Cardiac muscle cell (in vitro differentiated cells and primary cell): ENCODE measurements around the gene JMJD7. TPM values are rescaled to one million over a fixed set of nuclear protein-coding genes. Genes with fewer than 3 reads are reported as not detected.

Source experiments
- DNase-seq, 2 donors: peaks; one replicate each; pipeline versions ENCODE4 v3.0.0 to v3.0.0-alpha.2; 2010 to 2017; ENCODE audit warnings: low read depth in 1 of 2, low spot score in 1 of 2
- H3K27ac ChIP-seq: fragments of 200-600 bp; sonication (generic); 2 replicates; pipeline ENCODE4 v1.5.1; 2016
- H3K27me3 ChIP-seq: fragments of 200-600 bp; sonication (generic); 2 replicates; pipeline ENCODE4 v1.6.0; 2016; ENCODE audit warnings: control low read depth
- H3K36me3 ChIP-seq: fragments of 200-600 bp; sonication (generic); 2 replicates; pipeline ENCODE4 v1.5.1; 2016; ENCODE audit warnings: control low read depth
- H3K4me1 ChIP-seq: fragments of 200-600 bp; sonication (generic); 2 replicates; pipeline ENCODE4 v1.8.1; 2017; ENCODE audit warnings: low read depth, mild to moderate bottlenecking, mixed run types
- H3K4me3 ChIP-seq: fragments of 200-600 bp; sonication (generic); 2 replicates; pipeline ENCODE4 v1.5.1; 2016; ENCODE audit warnings: mild to moderate bottlenecking
- H3K9me3 ChIP-seq: fragments of 200-600 bp; sonication (generic); 2 replicates; pipeline ENCODE4 v1.5.1; 2017; ENCODE audit warnings: low read depth, mild to moderate bottlenecking, control low read depth
- polyA plus RNA-seq: library from polyadenylated mRNA; unstranded; fragments of >200 nt; fragmentation: Nextera tagmentation; extraction: Ambion mirVana; gene quantifications from 2 replicates; pipeline ENCODE4 v1.2.1, GENCODE V29; 2016
- total RNA-seq: library from RNA; depleted of rRNA; stranded (reverse); fragments of >200 nt; gene quantifications from 2 replicates; pipeline ENCODE4 v1.2.3, GENCODE V29; 2016
- TF ChIP-seq, protein P1 (sequence below): IDR thresholded peaks from 2 replicates; pipeline ENCODE4 v1.5.1; 2012; ENCODE audit warnings: low read depth, mild to moderate bottlenecking, low read length

The JMJD7 gene
- total and polyA plus RNA-seq, 2 experiments from 2014 or later, result 17.4 to 29.4 TPM

DNA sequence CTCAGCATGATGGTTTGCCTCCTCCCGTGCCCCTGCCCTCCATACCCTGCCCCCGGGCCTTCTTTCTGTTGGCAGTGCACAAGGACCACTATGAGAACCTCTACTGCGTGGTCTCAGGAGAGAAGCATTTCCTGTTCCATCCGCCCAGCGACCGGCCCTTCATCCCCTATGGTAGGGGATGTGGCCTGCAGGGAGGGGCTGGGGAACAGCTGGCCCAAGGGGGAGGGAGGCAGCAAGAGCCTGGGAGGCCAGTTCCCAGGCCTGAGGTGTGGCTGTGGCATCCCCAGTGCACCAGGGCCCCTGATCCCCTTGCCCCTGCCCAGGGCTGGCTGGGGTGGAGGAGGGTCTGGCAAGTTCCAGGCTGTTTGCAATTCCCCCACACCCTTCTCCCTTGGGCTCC, 8.2 kb downstream of the JMJD7 start:
- TF ChIP-seq, protein P1, sequence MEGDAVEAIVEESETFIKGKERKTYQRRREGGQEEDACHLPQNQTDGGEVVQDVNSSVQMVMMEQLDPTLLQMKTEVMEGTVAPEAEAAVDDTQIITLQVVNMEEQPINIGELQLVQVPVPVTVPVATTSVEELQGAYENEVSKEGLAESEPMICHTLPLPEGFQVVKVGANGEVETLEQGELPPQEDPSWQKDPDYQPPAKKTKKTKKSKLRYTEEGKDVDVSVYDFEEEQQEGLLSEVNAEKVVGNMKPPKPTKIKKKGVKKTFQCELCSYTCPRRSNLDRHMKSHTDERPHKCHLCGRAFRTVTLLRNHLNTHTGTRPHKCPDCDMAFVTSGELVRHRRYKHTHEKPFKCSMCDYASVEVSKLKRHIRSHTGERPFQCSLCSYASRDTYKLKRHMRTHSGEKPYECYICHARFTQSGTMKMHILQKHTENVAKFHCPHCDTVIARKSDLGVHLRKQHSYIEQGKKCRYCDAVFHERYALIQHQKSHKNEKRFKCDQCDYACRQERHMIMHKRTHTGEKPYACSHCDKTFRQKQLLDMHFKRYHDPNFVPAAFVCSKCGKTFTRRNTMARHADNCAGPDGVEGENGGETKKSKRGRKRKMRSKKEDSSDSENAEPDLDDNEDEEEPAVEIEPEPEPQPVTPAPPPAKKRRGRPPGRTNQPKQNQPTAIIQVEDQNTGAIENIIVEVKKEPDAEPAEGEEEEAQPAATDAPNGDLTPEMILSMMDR, result no peak
- Histone ChIP-seq H3K4me1 (no peaks in the 10 kb centered on the region), H3K27me3 (no peaks in the 10 kb centered on the region), H3K27ac (no peak overlapping the region), H3K9me3 (no peaks in the 10 kb centered on the region), H3K4me3 (no peak overlapping the region), H3K36me3 (no peaks in the 10 kb centered on the region)
- no peak for DNase-seq

DNA sequence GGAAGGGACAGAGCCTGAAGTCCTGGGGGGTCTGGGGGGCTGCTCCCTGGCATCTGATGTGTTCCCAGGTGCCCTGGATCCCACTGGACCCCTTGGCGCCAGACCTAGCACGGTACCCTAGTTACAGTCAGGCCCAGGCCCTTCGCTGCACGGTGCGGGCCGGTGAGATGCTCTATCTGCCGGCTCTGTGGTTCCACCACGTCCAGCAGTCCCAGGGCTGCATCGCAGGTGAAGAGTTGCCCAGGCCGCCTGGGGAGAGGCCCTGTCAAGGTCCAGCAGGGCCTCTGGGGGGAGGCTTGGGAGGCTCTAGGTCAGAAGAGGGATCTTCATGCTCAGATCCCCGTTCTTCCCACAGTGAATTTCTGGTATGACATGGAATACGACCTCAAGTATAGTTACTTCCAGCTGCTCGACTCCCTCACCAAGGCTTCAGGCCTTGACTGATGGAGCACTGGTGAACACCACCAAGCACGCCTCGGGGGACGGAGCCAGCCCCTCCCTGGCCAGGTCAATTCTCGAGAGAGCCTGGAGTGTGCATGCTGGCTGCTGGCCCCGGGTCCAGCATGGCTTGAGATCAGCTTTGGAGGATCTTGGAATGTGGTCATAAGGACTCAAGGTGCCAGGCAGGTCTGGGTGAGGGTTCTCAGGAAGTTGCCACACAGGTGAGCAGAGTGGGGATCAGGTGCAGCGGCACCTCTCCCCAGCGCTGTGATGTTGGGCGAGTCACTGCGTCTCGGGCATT, 9.0 kb downstream of the JMJD7 start:
- no peak for DNase-seq
- H3K27me3 ChIP-seq, result no peaks in the 10 kb centered on the region
- no peak overlapping the region for H3K4me3 ChIP-seq
- H3K9me3 ChIP-seq, result no peaks in the 10 kb centered on the region
- no peaks in the 10 kb centered on the region for H3K36me3 ChIP-seq
- TF ChIP-seq, protein P1, result no peak
- H3K4me1 ChIP-seq, result no peaks in the 10 kb centered on the region
- H3K27ac ChIP-seq, result no peak overlapping the region

DNA sequence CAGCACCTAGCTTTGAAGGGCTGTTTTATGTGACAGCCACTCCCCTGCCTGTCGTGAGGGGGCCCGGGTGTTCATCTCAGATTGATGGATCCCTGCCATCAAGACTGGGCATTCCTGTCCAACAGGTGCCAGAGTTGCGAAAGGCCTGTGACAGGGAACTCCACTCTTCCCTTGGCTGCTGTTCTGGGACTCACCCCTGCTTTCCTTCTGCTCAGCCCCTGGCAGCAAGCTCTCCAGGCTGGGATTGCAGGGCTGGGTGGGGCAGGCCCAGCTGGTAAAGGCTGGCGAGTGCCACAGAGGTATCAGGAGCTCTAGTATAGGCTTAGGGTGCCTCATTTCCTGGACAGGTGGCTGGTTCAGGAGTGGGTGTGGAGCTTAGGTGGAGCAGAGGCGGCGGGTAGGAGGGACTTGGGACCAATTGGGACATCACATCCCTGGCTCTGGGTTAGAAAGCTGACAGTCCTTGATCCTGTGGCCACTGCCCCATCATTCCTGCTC, 10.6 kb downstream of the JMJD7 start, which contains the start of gene PLA2G4B:
Gene PLA2G4B (plus strand): TSS at position 448 of the 498 bp plus-strand sequence. CDS start 67 bp downstream, outside the sequence.
- H3K4me3 ChIP-seq, result no peak within 1 kb of the TSS
- no peak for DNase-seq
- H3K27me3 ChIP-seq, result no peaks in the 10 kb centered on the region
- no peak within 1 kb of the TSS for H3K27ac ChIP-seq
- no peaks in the 10 kb centered on the region for H3K9me3 ChIP-seq
- H3K4me1 ChIP-seq, result no peaks in the 10 kb centered on the region
- H3K36me3 ChIP-seq, result no peaks in the 10 kb centered on the region
- TF ChIP-seq, protein P1, result no peak

DNA sequence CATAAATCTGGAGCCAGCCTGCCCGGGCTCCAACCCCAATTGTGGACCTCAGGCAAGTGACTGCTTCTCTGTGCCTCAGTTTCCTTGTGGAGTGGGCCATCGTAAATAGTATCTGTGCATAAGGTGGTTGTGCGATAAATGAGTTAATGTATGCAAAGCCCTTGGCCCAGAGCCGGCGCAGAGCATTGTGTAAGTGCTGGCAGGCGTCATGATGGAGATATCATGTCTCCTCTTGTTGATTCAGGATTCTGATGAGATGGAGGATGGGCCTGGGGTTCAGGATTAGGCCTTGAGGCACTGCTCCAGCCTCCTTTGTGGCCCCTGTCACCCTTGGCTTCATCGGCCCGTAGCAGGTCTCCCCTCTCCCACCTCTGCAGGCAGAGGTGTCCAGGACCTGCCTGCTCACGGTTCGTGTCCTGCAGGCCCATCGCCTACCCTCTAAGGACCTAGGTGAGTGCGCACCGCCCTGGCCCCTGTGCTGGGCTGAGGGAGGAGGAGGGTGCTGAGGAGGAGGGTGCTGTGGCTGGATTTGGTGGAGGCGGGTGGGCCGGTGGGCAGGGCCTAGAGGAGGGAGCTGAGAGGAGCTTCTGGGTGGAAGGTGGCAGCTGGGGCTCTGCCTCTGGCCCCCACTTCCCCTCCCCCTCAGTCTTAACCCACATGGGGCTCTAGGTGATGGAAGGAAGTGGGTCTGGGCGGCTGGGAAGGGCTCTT, 12.0 kb downstream of the JMJD7 start:
- TF ChIP-seq, protein P1, result no peak
- Histone ChIP-seq H3K36me3 (no peaks in the 10 kb centered on the region), H3K4me1 (no peaks in the 10 kb centered on the region), H3K27ac (no peak overlapping the region), H3K27me3 (no peaks in the 10 kb centered on the region), H3K4me3 (no peak overlapping the region), H3K9me3 (no peaks in the 10 kb centered on the region)
- no peak for DNase-seq

DNA sequence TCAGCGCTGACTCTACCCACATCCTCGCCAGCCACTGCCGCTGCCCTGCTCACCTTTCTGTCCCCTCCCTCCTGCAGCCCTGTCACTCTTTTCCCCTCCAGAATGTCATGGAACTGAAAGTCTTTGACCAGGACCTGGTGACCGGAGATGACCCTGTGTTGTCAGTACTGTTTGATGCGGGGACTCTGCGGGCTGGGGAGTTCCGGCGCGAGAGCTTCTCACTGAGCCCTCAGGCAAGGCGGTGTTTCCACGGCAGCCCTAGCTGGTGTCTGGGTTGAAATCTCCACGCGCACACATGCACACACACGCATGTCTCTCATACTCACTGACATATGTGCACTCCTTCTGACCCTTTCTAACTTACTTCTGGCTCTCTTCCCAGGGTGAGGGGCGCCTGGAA, 12.8 kb downstream of the JMJD7 start:
- Histone ChIP-seq H3K27me3 (no peaks in the 10 kb centered on the region), H3K4me3 (no peak overlapping the region), H3K9me3 (no peaks in the 10 kb centered on the region), H3K4me1 (no peaks in the 10 kb centered on the region), H3K27ac (no peak overlapping the region), H3K36me3 (peaks cover under 1% of the 10 kb centered on the region)
- DNase-seq, result no peak
- TF ChIP-seq, protein P1, result no peak
